ENCODE data around the gene BECN2. TPM values are rescaled to one million over a fixed set of nuclear protein-coding genes. Genes with fewer than 3 reads are reported as not detected.

The BECN2 gene
- total RNA-seq: not detected

DNA sequence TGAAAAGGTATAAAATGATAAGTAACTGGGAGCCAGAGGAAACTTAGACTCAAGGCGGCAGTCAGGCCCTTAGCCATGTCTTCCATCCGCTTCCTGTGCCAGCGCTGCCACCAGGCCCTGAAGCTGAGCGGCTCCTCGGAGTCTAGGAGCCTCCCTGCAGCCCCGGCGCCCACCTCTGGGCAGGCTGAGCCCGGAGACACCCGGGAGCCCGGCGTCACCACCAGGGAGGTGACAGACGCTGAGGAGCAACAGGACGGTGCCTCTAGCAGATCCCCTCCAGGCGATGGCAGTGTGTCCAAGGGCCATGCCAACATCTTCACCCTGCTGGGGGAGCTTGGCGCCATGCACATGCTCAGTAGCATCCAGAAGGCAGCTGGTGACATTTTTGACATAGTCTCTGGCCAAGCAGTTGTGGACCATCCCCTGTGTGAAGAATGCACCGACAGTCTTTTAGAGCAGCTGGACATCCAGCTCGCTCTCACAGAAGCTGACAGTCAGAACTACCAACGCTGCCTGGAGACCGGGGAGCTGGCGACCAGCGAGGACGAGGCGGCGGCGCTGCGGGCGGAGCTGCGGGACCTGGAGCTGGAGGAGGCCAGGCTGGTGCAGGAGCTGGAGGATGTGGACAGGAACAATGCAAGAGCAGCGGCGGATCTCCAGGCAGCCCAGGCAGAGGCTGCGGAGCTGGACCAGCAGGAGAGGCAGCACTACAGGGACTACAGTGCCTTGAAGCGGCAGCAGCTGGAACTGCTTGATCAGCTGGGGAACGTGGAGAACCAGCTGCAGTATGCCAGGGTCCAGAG is at the start of gene BECN2:
Gene BECN2 (plus strand): TSS at position 76 of the 803 bp plus-strand sequence. CDS start 0 bp downstream, at position 76.
- DNase-seq: no peak
- Mint-ChIP-seq H3K27ac (no peak within 1 kb of the TSS), H3K4me1 (ENCODE audit: low read depth) (no peaks in the 10 kb centered on the region), H3K9me3 (no peaks in the 10 kb centered on the region), H3K27me3 (ENCODE audit: low read depth) (no peaks in the 10 kb centered on the region), H3K36me3 (ENCODE audit: low read depth) (no peaks in the 10 kb centered on the region), H3K4me3 (no peak within 1 kb of the TSS)
- CTCF ChIA-PET: interaction anchor here (1.3 to 1.6 kb wide), 2 partner anchors 39 to 43 kb away, joined by 3 to 4 read pairs; no protein-coding TSS in a partner anchor
- intact Hi-C loops (cut with micrococcal nuclease): no loop called here

DNA sequence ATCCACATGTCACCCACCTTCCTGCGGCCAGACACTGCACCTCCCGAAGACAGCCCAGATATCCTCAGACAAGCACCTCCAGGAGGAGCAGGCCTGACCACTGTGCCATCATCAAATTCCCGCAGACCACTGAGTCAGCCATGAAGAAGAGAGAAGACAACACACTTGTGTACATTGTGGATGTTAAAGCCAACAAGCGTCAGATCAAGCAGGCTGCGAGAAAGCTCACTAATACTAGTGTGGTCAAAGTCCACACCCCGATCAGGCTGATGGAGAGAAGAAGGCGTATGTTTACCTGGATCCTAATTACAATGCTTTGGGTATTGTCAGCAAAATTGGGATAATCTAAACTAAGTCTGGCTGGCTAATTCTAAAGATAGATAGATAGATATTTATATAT is 41.4 kb upstream of the BECN2 start:
- no peaks in the 10 kb centered on the region for H3K4me1 Mint-ChIP-seq (ENCODE audit: low read depth)
- intact Hi-C loops (cut with micrococcal nuclease): no loop called here
- no peak overlapping the region for H3K27ac Mint-ChIP-seq
- no peaks in the 10 kb centered on the region for H3K9me3 Mint-ChIP-seq
- CTCF ChIA-PET: no interaction called here
- H3K4me3 Mint-ChIP-seq: no peak overlapping the region
- DNase-seq: no peak
- no peaks in the 10 kb centered on the region for H3K27me3 Mint-ChIP-seq (ENCODE audit: low read depth)
- no peaks in the 10 kb centered on the region for H3K36me3 Mint-ChIP-seq (ENCODE audit: low read depth)

DNA sequence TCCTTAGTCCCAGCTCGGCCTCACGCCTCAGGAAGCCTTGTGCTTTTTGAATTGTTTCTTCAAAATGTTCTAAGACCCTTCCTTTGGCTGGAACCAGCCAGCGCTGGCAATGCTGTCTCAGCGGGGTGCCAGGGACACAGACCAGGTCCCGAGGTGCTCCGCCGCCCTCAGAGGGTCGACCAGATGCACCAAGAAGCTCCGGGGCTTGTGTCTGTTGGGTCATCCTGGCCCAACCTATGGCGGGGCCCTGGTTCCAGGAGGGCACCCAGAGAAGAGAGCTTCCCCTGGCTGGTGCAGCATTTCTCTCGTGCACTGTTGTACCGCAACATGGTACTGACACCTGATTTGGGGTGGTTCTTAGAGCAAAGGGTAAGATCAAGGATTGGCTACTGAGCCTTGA is 40.1 kb upstream of the BECN2 start:
- no peaks in the 10 kb centered on the region for H3K4me1 Mint-ChIP-seq (ENCODE audit: low read depth)
- H3K4me3 Mint-ChIP-seq: no peak overlapping the region
- H3K9me3 Mint-ChIP-seq: no peaks in the 10 kb centered on the region
- intact Hi-C loops (cut with micrococcal nuclease): no loop called here
- H3K36me3 Mint-ChIP-seq (ENCODE audit: low read depth): no peaks in the 10 kb centered on the region
- no peaks in the 10 kb centered on the region for H3K27me3 Mint-ChIP-seq (ENCODE audit: low read depth)
- no peak overlapping the region for H3K27ac Mint-ChIP-seq
- no peak for DNase-seq
- CTCF ChIA-PET: no interaction called here

- intact Hi-C loops (cut with micrococcal nuclease): no loop called here
- Mint-ChIP-seq H3K27ac (no peak overlapping the region), H3K4me1 (ENCODE audit: low read depth) (no peaks in the 10 kb centered on the region), H3K9me3 (no peaks in the 10 kb centered on the region), H3K36me3 (ENCODE audit: low read depth) (no peaks in the 10 kb centered on the region), H3K27me3 (ENCODE audit: low read depth) (no peaks in the 10 kb centered on the region), H3K4me3 (no peak overlapping the region)
- CTCF ChIA-PET: no interaction called here
- DNase-seq: no peak
These were observed 38.7 kb upstream of the BECN2 start for GRCh38 chr1:241918879-241919278.

DNA sequence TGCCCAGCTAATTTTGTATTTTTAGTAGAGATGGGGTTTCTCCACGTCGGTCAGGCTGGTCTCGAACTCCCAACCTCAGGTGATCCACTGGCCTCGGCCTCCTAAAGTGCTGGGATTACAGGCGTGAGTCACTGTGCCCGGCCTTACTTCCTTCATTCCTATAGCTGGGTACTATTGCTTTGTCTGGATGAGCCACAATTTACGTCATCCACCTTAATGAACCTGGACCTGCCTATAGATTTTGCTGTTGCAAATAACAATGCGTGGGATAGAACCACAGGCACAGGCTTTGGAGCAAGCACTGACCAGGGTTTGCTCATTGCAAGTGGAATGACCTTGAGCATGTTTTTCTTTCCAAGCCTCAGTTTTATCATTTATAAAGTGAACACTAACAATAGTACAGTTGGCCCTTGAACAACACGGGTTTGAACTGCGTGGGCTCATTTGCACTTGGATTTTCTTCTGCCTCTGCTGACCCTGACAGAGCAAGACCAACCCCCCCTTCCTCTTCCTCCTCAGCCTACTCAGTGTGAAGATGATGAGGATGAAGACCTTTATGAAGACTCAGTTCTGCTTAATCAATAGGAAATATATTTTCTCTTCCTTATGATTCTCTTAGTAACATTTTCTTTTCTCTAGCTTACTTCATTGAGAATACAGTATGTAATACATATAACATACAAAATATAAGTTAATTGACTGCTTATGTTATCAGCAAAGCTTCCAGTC is 33.3 kb upstream of the BECN2 start:
- no peaks in the 10 kb centered on the region for H3K9me3 Mint-ChIP-seq
- no peak overlapping the region for H3K4me3 Mint-ChIP-seq
- DNase-seq: no peak
- no peaks in the 10 kb centered on the region for H3K36me3 Mint-ChIP-seq (ENCODE audit: low read depth)
- intact Hi-C loops (cut with micrococcal nuclease): no loop called here
- H3K27ac Mint-ChIP-seq: no peak overlapping the region
- CTCF ChIA-PET: no interaction called here
- H3K27me3 Mint-ChIP-seq (ENCODE audit: low read depth): no peaks in the 10 kb centered on the region
- H3K4me1 Mint-ChIP-seq (ENCODE audit: low read depth): no peaks in the 10 kb centered on the region

- H3K27me3 Mint-ChIP-seq (ENCODE audit: low read depth): no peaks in the 10 kb centered on the region
- no peaks in the 10 kb centered on the region for H3K9me3 Mint-ChIP-seq
- H3K27ac Mint-ChIP-seq: no peak overlapping the region
- H3K36me3 Mint-ChIP-seq (ENCODE audit: low read depth): no peaks in the 10 kb centered on the region
- H3K4me1 Mint-ChIP-seq (ENCODE audit: low read depth): no peaks in the 10 kb centered on the region
- no peak overlapping the region for H3K4me3 Mint-ChIP-seq
- CTCF ChIA-PET: interaction anchor here (0.6 kb wide), 1 partner anchor 32 kb away, joined by 3 read pairs; no protein-coding TSS in a partner anchor
- DNase-seq: no peak
- intact Hi-C loops (cut with micrococcal nuclease): no loop called here
These were observed 31.4 kb upstream of the BECN2 start for GRCh38 chr1:241926141-241926540.

GRCh38 chr1:241927321-241927720 is 30.2 kb upstream of the BECN2 start:
- intact Hi-C loops (cut with micrococcal nuclease): no loop called here
- Mint-ChIP-seq H3K4me3 (no peak overlapping the region), H3K27me3 (ENCODE audit: low read depth) (no peaks in the 10 kb centered on the region), H3K36me3 (ENCODE audit: low read depth) (no peaks in the 10 kb centered on the region), H3K9me3 (no peaks in the 10 kb centered on the region), H3K27ac (no peak overlapping the region), H3K4me1 (ENCODE audit: low read depth) (no peaks in the 10 kb centered on the region)
- CTCF ChIA-PET: interaction anchor here (1.2 kb wide), 1 partner anchor 9 kb away, joined by 3 read pairs; no protein-coding TSS in a partner anchor
- DNase-seq: no peak

DNA sequence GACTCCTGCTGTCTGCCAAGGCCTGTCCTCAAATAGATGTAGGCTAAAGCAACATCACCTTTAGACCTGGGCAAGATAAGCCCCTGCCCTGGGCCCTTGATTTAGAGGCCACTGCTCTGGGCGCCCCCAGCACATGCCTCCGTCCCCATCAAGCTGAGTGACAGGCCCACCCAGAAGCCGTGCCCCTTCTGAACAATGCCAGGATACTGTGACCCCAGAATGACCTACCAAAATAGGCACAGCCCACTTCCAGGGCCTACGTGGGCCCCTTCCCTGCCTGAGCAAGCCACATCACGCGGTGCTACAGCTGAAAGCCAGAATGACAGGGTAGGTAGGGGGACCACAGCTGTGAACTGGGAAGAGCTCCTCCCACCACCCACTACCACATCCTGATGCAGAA is 24.7 kb upstream of the BECN2 start:
- intact Hi-C loops (cut with micrococcal nuclease): no loop called here
- CTCF ChIA-PET: no interaction called here
- Mint-ChIP-seq H3K27ac (no peak overlapping the region), H3K9me3 (no peaks in the 10 kb centered on the region), H3K4me3 (no peak overlapping the region), H3K27me3 (ENCODE audit: low read depth) (peaks cover 8% of the 10 kb centered on the region), H3K4me1 (ENCODE audit: low read depth) (no peaks in the 10 kb centered on the region), H3K36me3 (ENCODE audit: low read depth) (no peaks in the 10 kb centered on the region)
- DNase-seq: no peak

GRCh38 chr1:241934201-241934848 is 23.2 kb upstream of the BECN2 start:
- no peak for DNase-seq
- intact Hi-C loops (cut with micrococcal nuclease): no loop called here
- no peak overlapping the region for H3K4me3 Mint-ChIP-seq
- H3K27ac Mint-ChIP-seq: no peak overlapping the region
- H3K9me3 Mint-ChIP-seq: peaks cover 5% of the 10 kb centered on the region
- CTCF ChIA-PET: no interaction called here
- H3K4me1 Mint-ChIP-seq (ENCODE audit: low read depth): no peaks in the 10 kb centered on the region
- H3K36me3 Mint-ChIP-seq (ENCODE audit: low read depth): no peaks in the 10 kb centered on the region
- H3K27me3 Mint-ChIP-seq (ENCODE audit: low read depth): peaks cover 8% of the 10 kb centered on the region

DNA sequence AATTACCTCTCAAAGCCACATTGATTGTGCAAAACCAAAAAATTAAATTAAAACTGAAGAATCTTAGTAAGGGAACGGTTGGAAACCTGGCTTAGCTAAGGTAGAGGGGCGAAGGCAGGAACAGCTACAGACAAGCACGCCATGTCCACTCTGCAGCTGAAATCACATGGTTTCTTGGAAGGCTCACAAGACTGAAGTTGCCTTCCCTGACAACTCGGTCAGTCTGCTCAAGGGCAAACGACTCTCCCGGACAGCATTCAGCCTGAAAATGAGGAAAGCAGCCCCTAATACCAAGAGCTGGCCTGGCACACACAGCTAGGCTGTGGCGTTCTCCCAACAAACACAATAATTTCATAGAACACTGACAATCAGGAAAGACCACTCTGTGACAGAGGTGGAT is 22.7 kb upstream of the BECN2 start:
- H3K4me1 Mint-ChIP-seq (ENCODE audit: low read depth): no peaks in the 10 kb centered on the region
- CTCF ChIA-PET: no interaction called here

DNA sequence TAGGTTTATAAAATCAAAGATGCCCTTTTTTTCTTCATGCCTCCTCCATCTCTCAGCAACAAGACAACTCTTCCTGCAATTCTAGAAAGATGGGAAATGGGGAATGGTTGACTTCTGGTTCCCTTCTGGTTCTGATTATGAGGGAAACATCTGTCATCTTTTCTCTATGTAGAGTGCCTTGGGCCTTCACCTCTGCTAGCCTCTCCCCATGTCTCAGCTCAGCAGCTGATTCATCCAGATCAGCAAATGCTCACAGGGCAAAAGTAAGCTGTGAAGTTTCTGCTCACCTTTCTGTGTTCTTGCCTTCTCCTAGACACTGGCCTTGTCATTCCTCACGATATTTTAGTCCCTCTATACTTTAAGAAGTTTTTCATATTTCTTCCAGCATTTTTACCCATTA is 17.8 kb upstream of the BECN2 start:
- no peak overlapping the region for H3K4me3 Mint-ChIP-seq
- no peaks in the 10 kb centered on the region for H3K36me3 Mint-ChIP-seq (ENCODE audit: low read depth)
- peaks cover 8% of the 10 kb centered on the region for H3K9me3 Mint-ChIP-seq
- DNase-seq: no peak
- no peaks in the 10 kb centered on the region for H3K27me3 Mint-ChIP-seq (ENCODE audit: low read depth)
- CTCF ChIA-PET: no interaction called here
- intact Hi-C loops (cut with micrococcal nuclease): no loop called here
- no peaks in the 10 kb centered on the region for H3K4me1 Mint-ChIP-seq (ENCODE audit: low read depth)
- H3K27ac Mint-ChIP-seq: no peak overlapping the region

More for the DNA sequence above, 22.7 kb upstream of the BECN2 start:
- intact Hi-C loops (cut with micrococcal nuclease): no loop called here
- Mint-ChIP-seq H3K9me3 (peaks cover 8% of the 10 kb centered on the region), H3K36me3 (ENCODE audit: low read depth) (no peaks in the 10 kb centered on the region), H3K4me3 (no peak overlapping the region), H3K27me3 (ENCODE audit: low read depth) (peaks cover 8% of the 10 kb centered on the region), H3K27ac (no peak overlapping the region)
- no peak for DNase-seq

DNA sequence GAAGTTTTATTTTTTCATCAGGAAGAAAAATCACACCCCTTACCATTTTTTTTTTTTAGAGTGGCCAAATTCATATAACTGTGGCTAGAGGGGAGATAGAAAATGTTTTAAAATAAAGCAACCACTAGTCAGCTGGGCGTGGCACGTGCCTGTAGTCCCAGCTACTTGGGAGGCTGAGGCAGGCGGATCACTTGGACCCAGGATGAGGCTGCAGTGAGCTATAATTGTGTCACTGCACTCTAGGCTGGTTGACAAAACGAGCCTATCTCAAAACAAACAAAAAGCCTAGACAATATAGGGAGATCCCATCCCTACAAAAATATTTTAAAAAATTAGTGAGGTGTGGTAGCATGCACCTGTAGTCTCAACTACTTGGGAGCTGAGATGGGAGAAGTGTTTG is 14.8 kb upstream of the BECN2 start:
- intact Hi-C loops (cut with micrococcal nuclease): no loop called here
- H3K36me3 Mint-ChIP-seq (ENCODE audit: low read depth): no peaks in the 10 kb centered on the region
- H3K4me3 Mint-ChIP-seq: no peak overlapping the region
- H3K27ac Mint-ChIP-seq: no peak overlapping the region
- no peak for DNase-seq
- no peaks in the 10 kb centered on the region for H3K4me1 Mint-ChIP-seq (ENCODE audit: low read depth)
- CTCF ChIA-PET: interaction anchor here (0.6 to 1.0 kb wide), 2 partner anchors 74 to 1095 kb away, joined by 3 read pairs; no protein-coding TSS in a partner anchor
- peaks cover 8% of the 10 kb centered on the region for H3K9me3 Mint-ChIP-seq
- H3K27me3 Mint-ChIP-seq (ENCODE audit: low read depth): no peaks in the 10 kb centered on the region

Measured in activated naive CD4-positive, alpha-beta T cell treated with anti-CD3 and anti-CD28 coated beads for 36 hours (primary cell).